ENCODE measurements around the gene CSF2. TPM values are rescaled to one million over a fixed set of nuclear protein-coding genes. Genes with fewer than 3 reads are reported as not detected.
A peak's percentile ranks its signal among the peaks of the same experiment; 100 is the strongest.

Gene CSF2
- total RNA-seq, 1 donor from 2014 or later, result not detected

- FAIRE-seq (no peak), DNase-seq (ENCODE audit: low read depth) (no peak)
- TF ChIP-seq CTCF (IDR thresholded peaks at IDR 0.05; ENCODE audit: insufficient read depth, low read length, severe bottlenecking), result no peak
- Histone ChIP-seq H3K36me3 (ENCODE audit: control insufficient read depth, insufficient read depth, low read length) (no peaks in the 10 kb centered on the region), H3K4me3 (ENCODE audit: low read depth, low read length) (no peak overlapping the region), H3K27me3 (ENCODE audit: control insufficient read depth, insufficient read depth, low read length) (no peaks in the 10 kb centered on the region)
These were observed 22.7 kb upstream of the CSF2 start for GRCh38 chr5:132050661-132051552.

- DNase-seq (ENCODE audit: low read depth) (no peak), FAIRE-seq (no peak)
- no peak for TF ChIP-seq CTCF (IDR thresholded peaks at IDR 0.05; ENCODE audit: insufficient read depth, low read length, severe bottlenecking)
- Histone ChIP-seq H3K4me3 (ENCODE audit: low read depth, low read length) (no peak overlapping the region), H3K27me3 (ENCODE audit: control insufficient read depth, insufficient read depth, low read length) (no peaks in the 10 kb centered on the region), H3K36me3 (ENCODE audit: control insufficient read depth, insufficient read depth, low read length) (no peaks in the 10 kb centered on the region)
These were observed 21.1 kb upstream of the CSF2 start for GRCh38 chr5:132052520-132052919.

GRCh38 chr5:132053483-132053882 is 20.1 kb upstream of the CSF2 start:
- H3K36me3 ChIP-seq (ENCODE audit: control insufficient read depth, insufficient read depth, low read length), result no peaks in the 10 kb centered on the region
- no peak for DNase-seq (ENCODE audit: low read depth)
- no peak overlapping the region for H3K4me3 ChIP-seq (ENCODE audit: low read depth, low read length)
- TF ChIP-seq CTCF (IDR thresholded peaks at IDR 0.05; ENCODE audit: insufficient read depth, low read length, severe bottlenecking), result no peak
- no peaks in the 10 kb centered on the region for H3K27me3 ChIP-seq (ENCODE audit: control insufficient read depth, insufficient read depth, low read length)
- no peak for FAIRE-seq

- no peaks in the 10 kb centered on the region for H3K36me3 ChIP-seq (ENCODE audit: control insufficient read depth, insufficient read depth, low read length)
- H3K4me3 ChIP-seq (ENCODE audit: low read depth, low read length), result no peak overlapping the region
- peak; percentile 83 for FAIRE-seq
- TF ChIP-seq CTCF (IDR thresholded peaks at IDR 0.05; ENCODE audit: insufficient read depth, low read length, severe bottlenecking), result no peak
- DNase-seq (ENCODE audit: low read depth), result no peak
- H3K27me3 ChIP-seq (ENCODE audit: control insufficient read depth, insufficient read depth, low read length), result no peaks in the 10 kb centered on the region
These were observed 19.4 kb upstream of the CSF2 start for GRCh38 chr5:132054031-132054696.

GRCh38 chr5:132054697-132055440 is 18.7 kb upstream of the CSF2 start:
- DNase-seq (ENCODE audit: low read depth), result no peak
- no peak for FAIRE-seq
- Histone ChIP-seq H3K4me3 (ENCODE audit: low read depth, low read length) (no peak overlapping the region), H3K27me3 (ENCODE audit: control insufficient read depth, insufficient read depth, low read length) (no peaks in the 10 kb centered on the region), H3K36me3 (ENCODE audit: control insufficient read depth, insufficient read depth, low read length) (no peaks in the 10 kb centered on the region)
- no peak for TF ChIP-seq CTCF (IDR thresholded peaks at IDR 0.05; ENCODE audit: insufficient read depth, low read length, severe bottlenecking)

Measured in bronchial epithelial cell (primary cell).